IMR-90 (cell line): ENCODE data around the gene SNX6. TPM values are rescaled to one million over a fixed set of nuclear protein-coding genes. Genes with fewer than 3 reads are reported as not detected.

Experiments used
- ATAC-seq: fragments of 200-7000 bp; cut with Tn5 transposase; 2 replicates; pipeline ENCODE4 v1.9.1; 2020; ENCODE audit warnings: low read depth, mild to moderate bottlenecking, moderate library complexity
- BruUV-seq: library from RNA; stranded (reverse); fragments of 400-500 nt; replicated peaks from 2 replicates; lab custom pipeline; 2021; lab: Mats Ljungman, UMichigan
- CTCF ChIA-PET: fragments of 300-600 bp; formaldehyde crosslinking; extraction: SDS; loops from one replicate; lab custom pipeline; 2021; ENCODE audit warnings: antibody characterized with exemption; lab: Yijun Ruan, JAX
- POLR2A ChIA-PET: fragments of 300-600 bp; sonication (Branson Sonifier 250); formaldehyde crosslinking; loops from one replicate; lab custom pipeline; 2022; ENCODE audit warnings: antibody characterized with exemption; ENCODE audit not compliant: unreplicated experiment; lab: Charles Lee
- DNase-seq: peaks from one replicate; pipeline ENCODE4 v3.0.0; 2013
- H2AFZ ChIP-seq: replicated peaks from 2 replicates; pipeline ENCODE3; 2013; ENCODE audit warnings: low read length, mild to moderate bottlenecking; ENCODE audit not compliant: poor library complexity
- H2AK5ac ChIP-seq: 2 replicates; pipeline ENCODE4 v1.6.1; 2013; ENCODE audit warnings: low read depth, low read length, inconsistent platforms
- H2AK9ac ChIP-seq: replicated peaks from 2 replicates; pipeline ENCODE3; 2013; ENCODE audit warnings: mild to moderate bottlenecking, low read depth, low read length, moderate library complexity; ENCODE audit not compliant: poor library complexity
- H2BK120ac ChIP-seq: 2 replicates; pipeline ENCODE4 v1.6.1; 2013; ENCODE audit warnings: low read depth, low read length, inconsistent platforms
- H2BK15ac ChIP-seq: 3 replicates; pipeline ENCODE4 v1.6.1; 2013; ENCODE audit warnings: low read depth, low read length, inconsistent platforms
- H2BK20ac ChIP-seq: 2 replicates; pipeline ENCODE4 v1.6.1; 2013; ENCODE audit warnings: low read depth, mild to moderate bottlenecking, inconsistent platforms, low read length, moderate library complexity
- H2BK5ac ChIP-seq: 2 replicates; pipeline ENCODE4 v1.6.1; 2013; ENCODE audit warnings: mild to moderate bottlenecking, low read depth, low read length, inconsistent platforms; ENCODE audit not compliant: poor library complexity, severe bottlenecking
- H3K14ac ChIP-seq: replicated peaks from 2 replicates; pipeline ENCODE4 v1.6.1; 2013; ENCODE audit warnings: low read depth, low read length, inconsistent platforms
- H3K18ac ChIP-seq: 2 replicates; pipeline ENCODE4 v1.6.1; 2013; ENCODE audit warnings: low read depth, low read length, control low read depth
- H3K23ac ChIP-seq: 2 replicates; pipeline ENCODE4 v1.6.1; 2013; ENCODE audit warnings: low read depth, low read length, inconsistent platforms
- H3K27ac ChIP-seq: 2 replicates; pipeline ENCODE4 v1.5.1; 2013; ENCODE audit warnings: mild to moderate bottlenecking, control low read depth, low read length; ENCODE audit not compliant: insufficient read depth
- H3K27me3 ChIP-seq: 2 replicates; pipeline ENCODE4 v1.6.1; 2013; ENCODE audit warnings: low read length; ENCODE audit not compliant: control insufficient read depth, insufficient read depth
- H3K36me3 ChIP-seq: 2 replicates; pipeline ENCODE4 v1.6.1; 2013; ENCODE audit warnings: low read length, mixed read lengths; ENCODE audit not compliant: control insufficient read depth, insufficient read depth
- H3K4ac ChIP-seq: 2 replicates; pipeline ENCODE4 v1.6.1; 2013; ENCODE audit warnings: low read depth, low read length, inconsistent platforms
- H3K4me1 ChIP-seq: 2 replicates; pipeline ENCODE4 v1.6.1; 2013; ENCODE audit warnings: low read length, mixed read lengths; ENCODE audit not compliant: control insufficient read depth, insufficient read depth
- H3K4me2 ChIP-seq: 2 replicates; pipeline ENCODE4 v1.6.1; 2013; ENCODE audit warnings: low read depth, mild to moderate bottlenecking, control low read depth, low read length, moderate library complexity
- H3K4me3 ChIP-seq: 2 replicates; pipeline ENCODE4 v1.5.1; 2013; ENCODE audit warnings: low read depth, mild to moderate bottlenecking, control low read depth, low read length, moderate library complexity; ENCODE audit not compliant: insufficient read depth
- H3K56ac ChIP-seq: 2 replicates; pipeline ENCODE4 v1.6.1; 2013; ENCODE audit warnings: low read length, inconsistent platforms; ENCODE audit not compliant: insufficient read depth; ENCODE audit errors: extremely low read depth
- H3K79me1 ChIP-seq, 2 experiments: 2 replicates each; pipeline ENCODE4 v1.6.1; 2013; ENCODE audit warnings: low read length in 2 of 2, inconsistent platforms in 1 of 2, low read depth in 1 of 2
- H3K9ac ChIP-seq: 2 replicates; pipeline ENCODE4 v1.6.1; 2013; ENCODE audit warnings: low read depth, low read length, control low read depth
- H3K9me1 ChIP-seq: 2 replicates; pipeline ENCODE4 v1.6.1; 2013; ENCODE audit warnings: low read length, inconsistent platforms; ENCODE audit not compliant: insufficient read depth
- H3K9me3 ChIP-seq: 2 replicates; pipeline ENCODE4 v1.6.1; 2013; ENCODE audit warnings: low read length; ENCODE audit not compliant: control insufficient read depth, insufficient read depth
- H4K20me1 ChIP-seq: 2 replicates; pipeline ENCODE4 v1.6.1; 2013; ENCODE audit warnings: low read length, inconsistent platforms; ENCODE audit not compliant: insufficient read depth
- H4K5ac ChIP-seq: 2 replicates; pipeline ENCODE4 v1.6.1; 2013; ENCODE audit warnings: mild to moderate bottlenecking, low read depth, low read length, control low read depth
- H4K8ac ChIP-seq, 2 experiments: 2 replicates each; pipeline ENCODE4 v1.6.1; 2013; ENCODE audit warnings: low read depth in 2 of 2, low read length in 2 of 2, control low read depth in 1 of 2, inconsistent platforms in 1 of 2
- H4K91ac ChIP-seq: 2 replicates; pipeline ENCODE4 v1.6.1; 2013; ENCODE audit warnings: low read depth, low read length, inconsistent platforms; ENCODE audit not compliant: insufficient read depth
- CHD1 ChIP-seq: IDR thresholded peaks from 2 replicates; pipeline ENCODE4 v1.6.1; 2012; ENCODE audit warnings: low read depth, low read length, improper control_type of control experiment
- CTCF ChIP-seq: conservative IDR thresholded peaks from 2 replicates; pipeline ENCODE4 v1.5.1; 2012; ENCODE audit warnings: mild to moderate bottlenecking, low read depth, low read length, improper control_type of control experiment
- ELK1 ChIP-seq: fragments of 150-350 bp; IDR thresholded peaks from 2 replicates; pipeline ENCODE4 v1.6.1; 2016; ENCODE audit warnings: low read depth, mild to moderate bottlenecking, low read length, moderate library complexity, borderline replicate concordance
- MAZ ChIP-seq: IDR thresholded peaks from 2 replicates; pipeline ENCODE4 v1.6.1; 2012; ENCODE audit warnings: low read depth, mild to moderate bottlenecking, low read length, improper control_type of control experiment, moderate library complexity, borderline replicate concordance
- POLR2A ChIP-seq: IDR thresholded peaks from 2 replicates; pipeline ENCODE4 v1.6.1; 2012; ENCODE audit warnings: mild to moderate bottlenecking, low read depth, low read length
- RAD21 ChIP-seq: IDR thresholded peaks from 2 replicates; pipeline ENCODE4 v1.6.1; 2012; ENCODE audit warnings: low read length, improper control_type of control experiment
- SMC3 ChIP-seq: fragments of 150-350 bp; IDR thresholded peaks from 2 replicates; pipeline ENCODE4 v1.6.1; 2016; ENCODE audit warnings: low read depth, mild to moderate bottlenecking, antibody characterized with exemption, low read length, moderate library complexity
- WGBS, 2 experiments: methylation state at CpG; one replicate each; pipeline versions ENCODE4 v1.1.5 to v1.1.7; 2013; ENCODE audit warnings: missing lambda C conversion rate in 2 of 2; ENCODE audit not compliant: insufficient read length in 1 of 2; ENCODE audit errors: extremely low coverage in 2 of 2; 5-methylcytosine and 5-hydroxymethylcytosine counted together
- dilution Hi-C: fragments of 300-500 bp; cut with HindIII; formaldehyde crosslinking; loops from one replicate; pipeline ENCODE4 v1.14.3; 2018; ENCODE audit warnings: low sequenced_read_pairs; ENCODE audit not compliant: unreplicated experiment
- in situ Hi-C: fragments of 300-500 bp; cut with MboI; formaldehyde crosslinking; loops from 3 replicates; pipeline ENCODE4 v1.14.3; 2019; ENCODE audit warnings: low sequenced_read_pairs, inconsistent platforms, mixed read lengths
- intact Hi-C: fragments of 100-400 bp; cut with micrococcal nuclease; formaldehyde crosslinking; loops from 2 replicates; pipeline ENCODE4 v1.10.0; 2022
- polyA plus RNA-seq, 3 experiments: library from polyadenylated mRNA; depleted of rRNA; stranded (reverse); fragments of >200 nt; gene quantifications; 2 replicates each; pipeline ENCODE4 v1.2.3, GENCODE V29; 2012; ENCODE audit warnings: low replicate concordance in 1 of 3
- total RNA-seq: library from RNA; depleted of rRNA; stranded (reverse); fragments of >200 nt; gene quantifications from 2 replicates; pipeline ENCODE4 v1.2.3, GENCODE V29; 2012

SNX6 gene
- total and polyA plus RNA-seq, 2 of the 4 experiments (the other 2 are of a cell fraction) = 116 to 127 TPM

GRCh38 chr14:34632411-34632978 is 2.5 kb upstream of the SNX6 start:
- intact Hi-C loops = no loop called here
- no peak for TF ChIP-seq CTCF
- no peak for TF ChIP-seq MAZ
- no peak for TF ChIP-seq CHD1
- no peak for TF ChIP-seq SMC3
- TF ChIP-seq RAD21 = no peak
- no peak for TF ChIP-seq POLR2A
- TF ChIP-seq ELK1 = no peak
- CTCF ChIA-PET = no interaction called here
- no peak overlapping the region for H3K4me2 ChIP-seq
- peaks cover 4% of the 10 kb centered on the region; the same call in 1 of the 2 replicates for H4K20me1 ChIP-seq
- H3K14ac ChIP-seq = no peak overlapping the region
- H4K5ac ChIP-seq = no peak overlapping the region
- in situ Hi-C loops = no loop called here
- no peak overlapping the region for H2AFZ ChIP-seq
- no peak overlapping the region for H3K4ac ChIP-seq
- H2AK9ac ChIP-seq = no peak overlapping the region
- dilution Hi-C loops = no loop called here
- no peak overlapping the region for H2BK5ac ChIP-seq
- H2AK5ac ChIP-seq = no peak overlapping the region
- H3K9ac ChIP-seq = no peak overlapping the region
- no peaks in the 10 kb centered on the region for H3K9me3 ChIP-seq
- DNase-seq (no peak), ATAC-seq (no peak)
- peaks cover 1% of the 10 kb centered on the region; the same call in 1 of the 2 replicates for H3K36me3 ChIP-seq
- H2BK20ac ChIP-seq = no peak overlapping the region
- H3K23ac ChIP-seq = no peak overlapping the region
- H4K8ac ChIP-seq = no peak overlapping the region
- no peak overlapping the region for H2BK15ac ChIP-seq
- H3K27ac ChIP-seq = no peak overlapping the region
- no peak overlapping the region for H3K56ac ChIP-seq
- no peak overlapping the region for H3K4me3 ChIP-seq
- POLR2A ChIA-PET = no interaction called here
- H3K79me1 ChIP-seq = peaks cover 7 to 26% of the 10 kb centered on the region in 2 experiments
- no peaks in the 10 kb centered on the region for H3K27me3 ChIP-seq
- H3K18ac ChIP-seq = no peak overlapping the region
- H3K4me1 ChIP-seq = no peaks in the 10 kb centered on the region
- no CpG with 5 or more reads among the region's 5 CpGs for WGBS, 2 experiments
- BruUV-seq = no TSS peak
- no peak overlapping the region for H2BK120ac ChIP-seq
- no peak overlapping the region for H4K91ac ChIP-seq
- H3K9me1 ChIP-seq = 0 out of 2 replicates have a peak, but pooled peaks cover 3% of the 10 kb centered on the region
